ENCODE results near the gene SPRR3.

The SPRR3 gene

DNA sequence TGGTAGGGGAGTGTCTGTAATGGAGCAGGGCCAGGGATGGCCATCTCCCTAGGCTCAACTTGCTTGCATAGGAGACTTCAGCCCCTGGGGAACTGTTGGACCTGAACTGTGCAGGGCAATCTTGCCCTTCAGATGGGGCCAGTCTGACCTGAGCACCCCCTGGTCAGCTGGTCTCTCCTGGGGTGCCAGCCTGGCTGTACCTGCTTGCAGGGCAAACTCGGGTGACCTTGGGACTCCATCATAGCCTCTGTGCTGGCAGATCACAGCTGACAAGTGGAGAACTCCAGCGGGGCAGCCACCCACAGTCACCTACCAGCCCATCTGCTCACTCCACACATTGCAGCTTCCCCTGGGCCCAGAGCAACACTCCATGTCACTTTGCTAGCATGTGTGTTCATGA, 47.7 kb downstream of the SPRR3 start (continued):
- TF ChIP-seq, protein P1, sequence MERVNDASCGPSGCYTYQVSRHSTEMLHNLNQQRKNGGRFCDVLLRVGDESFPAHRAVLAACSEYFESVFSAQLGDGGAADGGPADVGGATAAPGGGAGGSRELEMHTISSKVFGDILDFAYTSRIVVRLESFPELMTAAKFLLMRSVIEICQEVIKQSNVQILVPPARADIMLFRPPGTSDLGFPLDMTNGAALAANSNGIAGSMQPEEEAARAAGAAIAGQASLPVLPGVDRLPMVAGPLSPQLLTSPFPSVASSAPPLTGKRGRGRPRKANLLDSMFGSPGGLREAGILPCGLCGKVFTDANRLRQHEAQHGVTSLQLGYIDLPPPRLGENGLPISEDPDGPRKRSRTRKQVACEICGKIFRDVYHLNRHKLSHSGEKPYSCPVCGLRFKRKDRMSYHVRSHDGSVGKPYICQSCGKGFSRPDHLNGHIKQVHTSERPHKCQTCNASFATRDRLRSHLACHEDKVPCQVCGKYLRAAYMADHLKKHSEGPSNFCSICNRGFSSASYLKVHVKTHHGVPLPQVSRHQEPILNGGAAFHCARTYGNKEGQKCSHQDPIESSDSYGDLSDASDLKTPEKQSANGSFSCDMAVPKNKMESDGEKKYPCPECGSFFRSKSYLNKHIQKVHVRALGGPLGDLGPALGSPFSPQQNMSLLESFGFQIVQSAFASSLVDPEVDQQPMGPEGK (CRISPR knock-in tag; IDR thresholded peaks at IDR 0.05; ENCODE audit: borderline replicate concordance): no peak
- no peak for TF ChIP-seq CSDC2 (CRISPR knock-in tag; IDR thresholded peaks at IDR 0.05)
- TF ChIP-seq BACH2 (CRISPR knock-in tag; IDR thresholded peaks at IDR 0.05; ENCODE audit: borderline replicate concordance): no peak
- TF ChIP-seq, protein P2, sequence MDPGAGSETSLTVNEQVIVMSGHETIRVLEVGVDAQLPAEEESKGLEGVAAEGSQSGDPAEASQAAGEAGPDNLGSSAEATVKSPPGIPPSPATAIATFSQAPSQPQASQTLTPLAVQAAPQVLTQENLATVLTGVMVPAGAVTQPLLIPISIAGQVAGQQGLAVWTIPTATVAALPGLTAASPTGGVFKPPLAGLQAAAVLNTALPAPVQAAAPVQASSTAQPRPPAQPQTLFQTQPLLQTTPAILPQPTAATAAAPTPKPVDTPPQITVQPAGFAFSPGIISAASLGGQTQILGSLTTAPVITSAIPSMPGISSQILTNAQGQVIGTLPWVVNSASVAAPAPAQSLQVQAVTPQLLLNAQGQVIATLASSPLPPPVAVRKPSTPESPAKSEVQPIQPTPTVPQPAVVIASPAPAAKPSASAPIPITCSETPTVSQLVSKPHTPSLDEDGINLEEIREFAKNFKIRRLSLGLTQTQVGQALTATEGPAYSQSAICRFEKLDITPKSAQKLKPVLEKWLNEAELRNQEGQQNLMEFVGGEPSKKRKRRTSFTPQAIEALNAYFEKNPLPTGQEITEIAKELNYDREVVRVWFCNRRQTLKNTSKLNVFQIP (CRISPR knock-in tag; IDR thresholded peaks at IDR 0.05; ENCODE audit: borderline replicate concordance, low read depth): no peak

Measured in SK-N-SH treated with all-trans-retinoic acid at 6 μM for 48 hours (cell line).